Mucosa of descending colon (tissue), 3 donors: Measurements from ENCODE around the gene ATP5F1A. TPM values are rescaled to one million over a fixed set of nuclear protein-coding genes. Genes with fewer than 3 reads are reported as not detected.

Experiments
- ATAC-seq: fragments of 200-7000 bp; cut with Tn5 transposase; one replicate; pipeline ENCODE4 v1.9.1; 2020; ENCODE audit warnings: mild to moderate bottlenecking, moderate library complexity
- DNase-seq, 3 donors: peaks; one replicate each; pipeline ENCODE4 v3.0.0-alpha.2; 2020
- H3K36me3 ChIP-seq: fragments of 200-600 bp; one replicate; pipeline ENCODE4 v1.8.0; 2021; ENCODE audit warnings: low read depth, mild to moderate bottlenecking
- H3K4me1 ChIP-seq: fragments of 200-600 bp; one replicate; pipeline ENCODE4 v1.8.0; 2021; ENCODE audit warnings: low read depth, mild to moderate bottlenecking
- H3K4me3 ChIP-seq: fragments of 200-600 bp; one replicate; pipeline ENCODE4 v1.8.0; 2021; ENCODE audit warnings: mild to moderate bottlenecking
- H3K9me3 ChIP-seq: fragments of 200-600 bp; one replicate; pipeline ENCODE4 v1.8.0; 2021; ENCODE audit warnings: mild to moderate bottlenecking
- intact Hi-C, 2 donors: fragments of 100-400 bp; cut with DNase I in 1 of 2; cut with micrococcal nuclease in 1 of 2; formaldehyde crosslinking; loops; one replicate each; pipeline versions ENCODE4 v1.11.0 to v1.11.1; 2022; cut with DNase I, micrococcal nuclease
- total RNA-seq, 3 donors: library from RNA; stranded (reverse); fragmentation: NEBNext Ultra II Directional in 2 of 3; extraction: Animal tissue kit (Norgen Biotek cat#: 25700) in 2 of 3; gene quantifications; one replicate each; pipeline versions ENCODE4 v1.2.1 to v1.2.4, GENCODE V29; 2021 to 2023
- TF ChIP-seq, protein P1 (sequence below): fragments of 200-600 bp; IDR thresholded peaks from one replicate; pipeline ENCODE4 v1.8.0; 2022; ENCODE audit warnings: antibody characterized with exemption, mild to moderate bottlenecking
- donor health status: DM: no; HTN: no; CAD: no; lungs with moderate emphysema.
- donor health status: DM: no; HTN: no; CAD: no.
- donor health status: DM: no; HTN: yes; CAD: no.

ATP5F1A gene
- total RNA-seq, 3 donors from 2014 or later = 476 to 643 (median 622) TPM

DNA sequence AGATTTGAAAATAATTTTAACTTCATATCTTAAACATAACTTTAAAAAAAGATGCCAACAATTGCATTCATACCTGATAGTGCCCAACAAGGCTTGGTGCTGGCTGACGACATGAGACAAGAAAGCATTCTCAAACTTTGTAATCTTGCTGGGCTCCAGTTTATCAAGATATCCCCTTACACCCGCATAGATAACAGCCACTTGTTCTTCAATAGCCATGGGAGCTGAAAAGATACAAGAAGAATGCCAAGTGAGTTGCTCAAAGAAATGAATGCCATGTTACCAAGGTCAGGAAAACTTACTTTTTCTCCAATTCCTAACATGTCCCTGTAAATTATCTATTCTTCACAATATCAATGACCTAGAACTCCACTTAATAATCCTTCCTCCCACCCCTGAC lies 13.7 kb downstream of the ATP5F1A start:
- TF ChIP-seq, protein P1, sequence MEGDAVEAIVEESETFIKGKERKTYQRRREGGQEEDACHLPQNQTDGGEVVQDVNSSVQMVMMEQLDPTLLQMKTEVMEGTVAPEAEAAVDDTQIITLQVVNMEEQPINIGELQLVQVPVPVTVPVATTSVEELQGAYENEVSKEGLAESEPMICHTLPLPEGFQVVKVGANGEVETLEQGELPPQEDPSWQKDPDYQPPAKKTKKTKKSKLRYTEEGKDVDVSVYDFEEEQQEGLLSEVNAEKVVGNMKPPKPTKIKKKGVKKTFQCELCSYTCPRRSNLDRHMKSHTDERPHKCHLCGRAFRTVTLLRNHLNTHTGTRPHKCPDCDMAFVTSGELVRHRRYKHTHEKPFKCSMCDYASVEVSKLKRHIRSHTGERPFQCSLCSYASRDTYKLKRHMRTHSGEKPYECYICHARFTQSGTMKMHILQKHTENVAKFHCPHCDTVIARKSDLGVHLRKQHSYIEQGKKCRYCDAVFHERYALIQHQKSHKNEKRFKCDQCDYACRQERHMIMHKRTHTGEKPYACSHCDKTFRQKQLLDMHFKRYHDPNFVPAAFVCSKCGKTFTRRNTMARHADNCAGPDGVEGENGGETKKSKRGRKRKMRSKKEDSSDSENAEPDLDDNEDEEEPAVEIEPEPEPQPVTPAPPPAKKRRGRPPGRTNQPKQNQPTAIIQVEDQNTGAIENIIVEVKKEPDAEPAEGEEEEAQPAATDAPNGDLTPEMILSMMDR = no peak
- Histone ChIP-seq H3K9me3 (no peaks in the 10 kb centered on the region), H3K4me3 (no peak overlapping the region), H3K36me3 (peaks cover 26% of the 10 kb centered on the region), H3K4me1 (peaks cover 3% of the 10 kb centered on the region)
- intact Hi-C loops = no loop called here
- DNase-seq (no peak), ATAC-seq (no peak)

DNA sequence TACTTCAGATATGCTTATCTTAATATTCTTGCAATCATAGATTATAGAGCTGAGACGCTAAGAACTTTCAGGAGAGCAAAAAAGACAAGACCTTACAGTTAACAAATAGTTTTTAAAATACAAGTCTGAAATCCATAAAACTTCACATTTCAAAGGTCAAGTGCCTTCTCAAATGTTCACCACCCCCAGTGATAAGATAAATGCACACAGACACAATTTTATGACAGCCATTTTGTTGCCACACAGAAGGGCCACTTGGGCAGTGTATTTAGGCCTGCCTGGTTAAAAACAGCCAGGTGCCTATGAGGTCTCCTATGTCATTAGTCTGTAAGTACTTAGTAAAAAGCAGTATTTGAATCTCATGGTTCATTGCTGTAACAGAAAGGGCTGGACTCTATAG lies 17.9 kb downstream of the ATP5F1A start:
- ATAC-seq = no peak
- Histone ChIP-seq H3K4me3 (no peak overlapping the region), H3K9me3 (no peaks in the 10 kb centered on the region), H3K36me3 (peaks cover 12% of the 10 kb centered on the region), H3K4me1 (peaks cover 3% of the 10 kb centered on the region)
- DNase-seq = no peak
- intact Hi-C loops = no loop called here
- TF ChIP-seq, protein P1 = no peak

DNA sequence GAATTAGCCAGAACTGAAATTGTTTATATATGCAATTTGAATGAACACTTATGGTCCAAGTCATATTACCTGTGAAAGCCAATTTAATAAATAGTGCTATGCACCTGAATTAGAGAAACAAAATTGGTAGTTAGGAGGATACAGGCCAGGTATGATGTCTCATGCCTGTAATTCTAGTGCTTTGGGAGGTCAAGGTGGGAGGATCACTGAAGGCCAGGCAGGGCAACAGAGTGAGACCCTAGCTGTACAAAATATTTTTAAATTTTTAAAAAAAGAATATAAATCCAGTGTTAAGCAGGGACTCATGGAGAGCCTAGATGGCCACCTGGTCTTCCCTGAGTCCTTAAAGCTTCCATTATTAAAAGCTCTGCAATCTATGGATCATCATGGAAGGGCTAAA lies 18.8 kb downstream of the ATP5F1A start:
- TF ChIP-seq, protein P1 = no peak
- Histone ChIP-seq H3K36me3 (peaks cover 12% of the 10 kb centered on the region), H3K9me3 (no peaks in the 10 kb centered on the region), H3K4me3 (no peak overlapping the region), H3K4me1 (peaks cover 3% of the 10 kb centered on the region)
- intact Hi-C loops = loop anchor here in 1 of 2 donors (10.0 kb wide), 1 partner anchor 115 kb away; the partner anchor contains the start of gene EPG5
- no peak for ATAC-seq
- DNase-seq = no peak

DNA sequence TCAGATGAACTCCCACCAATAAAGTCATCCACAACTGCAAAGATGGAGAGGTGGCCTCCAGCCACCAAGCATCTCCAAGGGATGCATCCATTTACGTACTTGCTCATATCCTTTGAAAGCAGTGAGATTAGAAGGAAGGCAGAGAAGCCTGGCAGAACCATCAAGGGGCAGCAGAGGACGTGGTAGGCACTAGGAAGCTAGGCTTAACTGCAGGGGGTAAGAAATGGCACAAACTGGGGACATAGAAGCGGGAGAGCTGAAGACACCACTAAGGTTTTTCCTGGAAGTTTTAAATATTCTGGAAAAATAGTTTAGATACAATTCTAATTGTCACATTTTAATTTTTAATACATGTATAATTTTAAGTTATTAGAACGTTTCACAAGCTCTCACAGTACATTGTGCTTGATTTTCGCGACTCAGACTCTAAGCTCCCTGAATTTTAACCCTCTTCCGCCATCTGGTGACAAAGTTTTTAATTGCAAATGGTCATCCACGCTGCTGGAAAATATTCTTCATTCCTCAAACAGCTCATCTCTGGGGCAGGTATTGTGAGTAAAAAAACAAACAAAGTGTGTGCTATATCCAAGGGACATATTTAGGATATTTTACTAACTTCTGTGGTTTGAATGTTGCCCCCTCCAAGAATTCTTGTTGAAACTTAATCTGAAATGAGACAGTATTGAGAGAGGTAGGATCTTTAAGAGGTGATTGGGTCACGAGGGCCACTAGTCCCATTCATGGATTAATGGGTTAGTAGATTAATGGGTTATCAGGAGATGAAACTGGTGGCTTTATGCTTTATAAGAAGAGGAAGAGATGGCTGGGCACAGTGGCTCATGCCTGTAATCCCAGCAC lies 24.4 kb downstream of the ATP5F1A start:
- intact Hi-C loops = loop anchor here in 1 of 2 donors (10.0 kb wide), 1 partner anchor 109 kb away; the partner anchor contains the start of gene EPG5
- TF ChIP-seq, protein P1 = peak; percentile 47
- H3K36me3 ChIP-seq = no peaks in the 10 kb centered on the region
- peak; percentile 52 for ATAC-seq
- no peaks in the 10 kb centered on the region for H3K9me3 ChIP-seq
- H3K4me3 ChIP-seq = no peak overlapping the region
- peak in 1 of 3 donors; percentile 82 for DNase-seq
- H3K4me1 ChIP-seq = peaks cover 7% of the 10 kb centered on the region

DNA sequence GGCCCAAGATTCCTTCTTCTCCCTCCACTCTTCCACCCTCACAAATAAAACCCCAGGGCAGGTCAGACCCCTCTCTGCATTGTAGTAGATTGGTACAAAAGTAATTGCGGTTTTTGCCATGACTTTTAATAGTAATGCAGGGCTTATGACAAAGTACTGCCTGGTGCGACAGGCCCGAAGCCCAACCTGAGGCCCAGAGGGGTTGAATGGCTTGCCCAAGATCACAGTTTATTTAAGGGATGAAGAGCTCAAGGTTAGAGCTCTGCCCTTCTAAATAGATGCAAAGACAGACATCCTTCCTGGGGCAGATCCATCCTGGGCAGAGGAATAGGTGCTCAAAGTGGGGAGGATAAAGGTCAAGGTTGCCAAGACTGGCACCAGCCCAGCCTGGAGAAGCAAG lies 25.1 kb downstream of the ATP5F1A start:
- intact Hi-C loops = loop anchor here in 1 of 2 donors (10.0 kb wide), 1 partner anchor 108 kb away; the partner anchor contains the start of gene EPG5
- H3K4me1 ChIP-seq = peaks cover 7% of the 10 kb centered on the region
- H3K4me3 ChIP-seq = no peak overlapping the region
- ATAC-seq = no peak
- H3K9me3 ChIP-seq = no peaks in the 10 kb centered on the region
- DNase-seq = no peak
- H3K36me3 ChIP-seq = no peaks in the 10 kb centered on the region
- TF ChIP-seq, protein P1 = no peak
